ENCODE results near the gene INCA1.

INCA1 gene

GRCh38 chr17:5020502-5021023 lies 23.2 kb upstream of the INCA1 start:
- Histone ChIP-seq H3K79me2 (ENCODE audit: insufficient read depth, low read length) (no peaks in the 10 kb centered on the region), H3K36me3 (ENCODE audit: insufficient read depth, low read length) (peaks cover 45% of the 10 kb centered on the region), H3K9ac (ENCODE audit: low read depth, low read length) (no peak overlapping the region), H2AFZ (ENCODE audit: low read depth, low read length) (no peak overlapping the region), H3K9me3 (ENCODE audit: insufficient read depth, low read length, severe bottlenecking) (no peaks in the 10 kb centered on the region), H3K27ac (ENCODE audit: low read length) (no peak overlapping the region), H3K4me3 (ENCODE audit: low read depth in 1 of 2, low read length in 2 of 2) (no peak overlapping the region), H3K4me2 (ENCODE audit: insufficient read depth, low read length) (no peak overlapping the region), H3K27me3 (ENCODE audit: insufficient read depth, low read length, poor library complexity) (no peaks in the 10 kb centered on the region), H3K4me1 (ENCODE audit: insufficient read depth, low read length) (no peaks in the 10 kb centered on the region), H4K20me1 (ENCODE audit: insufficient read depth, low read length) (no peaks in the 10 kb centered on the region)
- TF ChIP-seq, protein P1, sequence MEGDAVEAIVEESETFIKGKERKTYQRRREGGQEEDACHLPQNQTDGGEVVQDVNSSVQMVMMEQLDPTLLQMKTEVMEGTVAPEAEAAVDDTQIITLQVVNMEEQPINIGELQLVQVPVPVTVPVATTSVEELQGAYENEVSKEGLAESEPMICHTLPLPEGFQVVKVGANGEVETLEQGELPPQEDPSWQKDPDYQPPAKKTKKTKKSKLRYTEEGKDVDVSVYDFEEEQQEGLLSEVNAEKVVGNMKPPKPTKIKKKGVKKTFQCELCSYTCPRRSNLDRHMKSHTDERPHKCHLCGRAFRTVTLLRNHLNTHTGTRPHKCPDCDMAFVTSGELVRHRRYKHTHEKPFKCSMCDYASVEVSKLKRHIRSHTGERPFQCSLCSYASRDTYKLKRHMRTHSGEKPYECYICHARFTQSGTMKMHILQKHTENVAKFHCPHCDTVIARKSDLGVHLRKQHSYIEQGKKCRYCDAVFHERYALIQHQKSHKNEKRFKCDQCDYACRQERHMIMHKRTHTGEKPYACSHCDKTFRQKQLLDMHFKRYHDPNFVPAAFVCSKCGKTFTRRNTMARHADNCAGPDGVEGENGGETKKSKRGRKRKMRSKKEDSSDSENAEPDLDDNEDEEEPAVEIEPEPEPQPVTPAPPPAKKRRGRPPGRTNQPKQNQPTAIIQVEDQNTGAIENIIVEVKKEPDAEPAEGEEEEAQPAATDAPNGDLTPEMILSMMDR (IDR thresholded peaks at IDR 0.05; ENCODE audit: borderline replicate concordance, extremely low read depth, low read length, poor library complexity, severe bottlenecking), result no peak
- no peak for TF ChIP-seq EZH2 (IDR thresholded peaks at IDR 0.05; ENCODE audit: borderline replicate concordance, low read depth, low read length, severe bottlenecking)
- DNase-seq (no peak), ATAC-seq (ENCODE audit: insufficient read depth, low read depth) (no peak)

GRCh38 chr17:5019475-5019956 lies 22.2 kb upstream of the INCA1 start:
- Histone ChIP-seq H3K4me2 (ENCODE audit: insufficient read depth, low read length) (no peak overlapping the region), H3K27ac (ENCODE audit: low read length) (no peak overlapping the region), H3K27me3 (ENCODE audit: insufficient read depth, low read length, poor library complexity) (no peaks in the 10 kb centered on the region), H3K4me1 (ENCODE audit: insufficient read depth, low read length) (no peaks in the 10 kb centered on the region), H3K9me3 (ENCODE audit: insufficient read depth, low read length, severe bottlenecking) (no peaks in the 10 kb centered on the region), H3K36me3 (ENCODE audit: insufficient read depth, low read length) (peaks cover 50% of the 10 kb centered on the region), H2AFZ (ENCODE audit: low read depth, low read length) (no peak overlapping the region), H4K20me1 (ENCODE audit: insufficient read depth, low read length) (no peaks in the 10 kb centered on the region), H3K79me2 (ENCODE audit: insufficient read depth, low read length) (no peaks in the 10 kb centered on the region), H3K9ac (ENCODE audit: low read depth, low read length) (no peak overlapping the region), H3K4me3 (ENCODE audit: low read depth in 1 of 2, low read length in 2 of 2) (no peak overlapping the region)
- TF ChIP-seq, protein P1 (IDR thresholded peaks at IDR 0.05; ENCODE audit: borderline replicate concordance, extremely low read depth, low read length, poor library complexity, severe bottlenecking), result peak; percentile 52
- TF ChIP-seq EZH2 (IDR thresholded peaks at IDR 0.05; ENCODE audit: borderline replicate concordance, low read depth, low read length, severe bottlenecking), result no peak
- DNase-seq (peak; percentile 36), ATAC-seq (ENCODE audit: insufficient read depth, low read depth) (peak; percentile 79)

DNA sequence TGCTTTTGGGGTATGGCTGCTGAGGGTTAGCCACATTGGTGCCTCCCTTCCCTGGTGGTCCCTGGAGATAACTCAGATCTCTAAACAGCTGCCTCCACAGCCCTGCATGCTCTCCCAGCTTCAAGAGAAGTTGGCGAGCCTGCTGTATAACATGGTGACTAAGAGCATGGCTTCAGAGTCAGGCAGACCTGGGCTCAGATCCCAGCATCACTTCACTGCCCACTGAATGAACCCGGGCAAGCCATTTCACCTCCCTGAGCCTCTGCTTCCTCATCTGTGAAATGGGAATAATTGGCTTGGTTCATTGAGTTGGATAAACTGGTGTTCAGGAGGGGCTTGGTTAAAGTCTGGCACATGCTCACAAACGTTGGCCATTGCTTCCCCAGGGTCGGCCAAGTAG lies 17.0 kb upstream of the INCA1 start:
- H3K9me3 ChIP-seq (ENCODE audit: insufficient read depth, low read length, severe bottlenecking), result no peaks in the 10 kb centered on the region
- no peaks in the 10 kb centered on the region for H3K27me3 ChIP-seq (ENCODE audit: insufficient read depth, low read length, poor library complexity)
- H2AFZ ChIP-seq (ENCODE audit: low read depth, low read length), result no peak overlapping the region
- H3K4me3 ChIP-seq (ENCODE audit: low read depth in 1 of 2, low read length in 2 of 2), result no peak overlapping the region
- H3K27ac ChIP-seq (ENCODE audit: low read length), result no peak overlapping the region
- no peak for ATAC-seq (ENCODE audit: insufficient read depth, low read depth)
- no peak overlapping the region for H3K4me2 ChIP-seq (ENCODE audit: insufficient read depth, low read length)
- no peaks in the 10 kb centered on the region for H3K79me2 ChIP-seq (ENCODE audit: insufficient read depth, low read length)
- no peaks in the 10 kb centered on the region for H3K4me1 ChIP-seq (ENCODE audit: insufficient read depth, low read length)
- no peak for TF ChIP-seq EZH2 (IDR thresholded peaks at IDR 0.05; ENCODE audit: borderline replicate concordance, low read depth, low read length, severe bottlenecking)
- no peaks in the 10 kb centered on the region for H4K20me1 ChIP-seq (ENCODE audit: insufficient read depth, low read length)
- no peak overlapping the region for H3K9ac ChIP-seq (ENCODE audit: low read depth, low read length)
- no peak for DNase-seq
- H3K36me3 ChIP-seq (ENCODE audit: insufficient read depth, low read length), result peaks cover 25% of the 10 kb centered on the region

DNA sequence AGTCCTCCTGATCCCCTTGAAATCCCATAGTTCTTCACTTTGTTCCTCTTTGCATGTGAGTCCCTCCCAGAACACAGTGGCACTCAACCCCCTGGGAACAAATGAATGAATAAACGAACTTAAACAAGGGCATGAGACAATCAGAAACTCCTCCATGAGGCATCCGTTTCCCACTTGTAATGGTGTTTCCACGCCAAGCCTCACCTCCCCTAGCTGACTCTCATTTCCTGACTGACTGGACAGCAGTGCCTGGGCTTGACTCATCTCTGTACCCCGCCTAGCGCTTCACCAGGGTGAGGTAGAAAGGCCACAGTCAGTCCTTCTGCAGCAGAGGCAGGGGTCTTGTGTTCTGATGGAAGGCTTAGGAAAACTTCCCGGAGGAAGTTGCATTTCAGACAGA lies 14.6 kb upstream of the INCA1 start:
- DNase-seq (no peak), ATAC-seq (ENCODE audit: insufficient read depth, low read depth) (no peak)
- Histone ChIP-seq H3K27ac (ENCODE audit: low read length) (no peak overlapping the region), H3K36me3 (ENCODE audit: insufficient read depth, low read length) (peaks cover 41% of the 10 kb centered on the region), H4K20me1 (ENCODE audit: insufficient read depth, low read length) (no peaks in the 10 kb centered on the region), H3K79me2 (ENCODE audit: insufficient read depth, low read length) (no peaks in the 10 kb centered on the region), H3K4me1 (ENCODE audit: insufficient read depth, low read length) (no peaks in the 10 kb centered on the region), H3K9ac (ENCODE audit: low read depth, low read length) (no peak overlapping the region), H3K4me3 (ENCODE audit: low read depth in 1 of 2, low read length in 2 of 2) (no peak overlapping the region), H2AFZ (ENCODE audit: low read depth, low read length) (no peak overlapping the region), H3K27me3 (ENCODE audit: insufficient read depth, low read length, poor library complexity) (no peaks in the 10 kb centered on the region), H3K4me2 (ENCODE audit: insufficient read depth, low read length) (no peak overlapping the region), H3K9me3 (ENCODE audit: insufficient read depth, low read length, severe bottlenecking) (no peaks in the 10 kb centered on the region)
- TF ChIP-seq, protein P1 (IDR thresholded peaks at IDR 0.05; ENCODE audit: borderline replicate concordance, extremely low read depth, low read length, poor library complexity, severe bottlenecking), result no peak

Data from DND-41 (cell line).